Skeletal muscle satellite cell (primary cell): ENCODE results near the gene RPL15. TPM values are rescaled to one million over a fixed set of nuclear protein-coding genes. Genes with fewer than 3 reads are reported as not detected.
"Not testable (repeated sequence)": the region's sequence is repeated elsewhere in the genome, so short reads cannot be mapped to it uniquely, and the experiment has no call there.

Experiments used
- H3K27me3 ChIP-seq: 2 replicates; pipeline ENCODE4 v1.7.0; 2013; ENCODE audit warnings: low read length; ENCODE audit not compliant: control insufficient read depth, insufficient read depth
- H3K36me3 ChIP-seq: 2 replicates; pipeline ENCODE4 v1.7.0; 2013; ENCODE audit warnings: mild to moderate bottlenecking, control low read depth, low read length; ENCODE audit not compliant: insufficient read depth
- H3K4me1 ChIP-seq: 2 replicates; pipeline ENCODE4 v1.7.0; 2013; ENCODE audit warnings: low read length; ENCODE audit not compliant: control insufficient read depth, insufficient read depth
- H3K4me2 ChIP-seq: 2 replicates; pipeline ENCODE4 v1.7.0; 2013; ENCODE audit warnings: mild to moderate bottlenecking, low read length
- H3K4me3 ChIP-seq: 2 replicates; pipeline ENCODE4 v1.7.0; 2013; ENCODE audit warnings: low read length
- H3K9ac ChIP-seq: 2 replicates; pipeline ENCODE4 v1.7.0; 2013; ENCODE audit warnings: mild to moderate bottlenecking, low read depth, low read length, moderate library complexity
- H3K9me3 ChIP-seq: replicated peaks from 2 replicates; pipeline ENCODE4 v1.7.0; 2013; ENCODE audit warnings: mild to moderate bottlenecking, control low read depth, low read length
- total RNA-seq: library from RNA; depleted of rRNA; stranded (reverse); fragments of >200 nt; gene quantifications from 2 replicates; pipeline ENCODE4 v1.2.3, GENCODE V29; 2012; rRNA removed

The RPL15 gene
- 1,807 and 2,764 TPM in 2 replicates for total RNA-seq

- Histone ChIP-seq H3K4me3 (peak within 1 kb of the TSS; percentile 96), H3K9me3 (no peaks in the 10 kb centered on the region), H3K27me3 (no peaks in the 10 kb centered on the region), H3K4me2 (peak within 1 kb of the TSS; percentile 90), H3K4me1 (peaks cover 18% of the 10 kb centered on the region), H3K36me3 (peaks cover 40% of the 10 kb centered on the region), H3K9ac (peak within 1 kb of the TSS; percentile 99)
These were observed at the start of gene RPL15, which contains the start of gene NKIRAS1 for GRCh38 chr3:23916886-23917678. TSS of gene RPL15 (plus strand) at chr3:23917132. CDS start at chr3:23917860, 728 bp downstream. TSS of gene NKIRAS1 (minus strand) at chr3:23916990. CDS start at chr3:23910904, 6,086 bp downstream.

DNA sequence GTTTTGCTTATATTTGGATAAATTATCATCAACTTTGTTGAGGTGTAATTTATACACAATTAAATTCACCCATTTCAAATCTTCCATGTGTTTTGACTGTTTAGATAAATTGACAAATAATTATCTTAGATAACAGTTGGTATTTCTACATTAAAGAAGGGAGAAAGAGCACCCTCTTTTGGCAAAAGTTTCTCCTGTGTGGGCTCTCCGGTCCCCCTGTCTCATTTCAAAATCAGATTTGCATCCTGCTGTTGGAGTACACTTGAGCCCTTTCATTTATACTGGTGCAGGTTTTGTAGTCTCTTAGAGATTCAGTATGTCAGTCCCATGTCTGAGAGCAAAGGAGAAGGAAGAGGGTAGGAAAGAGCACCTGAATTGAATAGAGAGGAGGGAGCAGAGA lies 49.5 kb upstream of the RPL15 start:
- Histone ChIP-seq H3K9ac (no peak overlapping the region), H3K4me3 (no peak overlapping the region), H3K36me3 (no peaks in the 10 kb centered on the region), H3K27me3 (no peaks in the 10 kb centered on the region), H3K4me1 (peaks cover 13% of the 10 kb centered on the region), H3K4me2 (no peak overlapping the region), H3K9me3 (no peaks in the 10 kb centered on the region)

DNA sequence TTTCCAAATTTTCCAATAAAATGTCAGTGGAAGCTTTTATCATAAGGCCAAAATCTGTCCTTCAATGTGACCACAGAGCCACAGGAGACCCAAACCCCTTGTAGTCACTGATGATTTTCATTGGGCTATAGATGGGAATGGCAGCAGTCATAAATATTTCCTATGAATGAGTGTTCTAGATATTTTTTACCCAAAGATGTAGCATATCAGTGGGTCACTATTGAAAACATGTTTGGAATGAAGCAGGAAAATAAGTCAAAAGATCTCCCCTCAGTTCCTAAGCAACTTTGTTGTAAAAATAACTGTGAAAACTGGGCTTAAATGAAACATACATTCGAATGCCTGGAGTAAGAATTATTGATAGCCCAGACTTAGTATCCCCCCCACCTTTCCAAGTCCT lies 49.1 kb upstream of the RPL15 start:
- Histone ChIP-seq H3K4me3 (no peak overlapping the region), H3K9ac (no peak overlapping the region), H3K4me2 (no peak overlapping the region), H3K9me3 (no peaks in the 10 kb centered on the region), H3K27me3 (no peaks in the 10 kb centered on the region), H3K36me3 (no peaks in the 10 kb centered on the region), H3K4me1 (peaks cover 13% of the 10 kb centered on the region)

DNA sequence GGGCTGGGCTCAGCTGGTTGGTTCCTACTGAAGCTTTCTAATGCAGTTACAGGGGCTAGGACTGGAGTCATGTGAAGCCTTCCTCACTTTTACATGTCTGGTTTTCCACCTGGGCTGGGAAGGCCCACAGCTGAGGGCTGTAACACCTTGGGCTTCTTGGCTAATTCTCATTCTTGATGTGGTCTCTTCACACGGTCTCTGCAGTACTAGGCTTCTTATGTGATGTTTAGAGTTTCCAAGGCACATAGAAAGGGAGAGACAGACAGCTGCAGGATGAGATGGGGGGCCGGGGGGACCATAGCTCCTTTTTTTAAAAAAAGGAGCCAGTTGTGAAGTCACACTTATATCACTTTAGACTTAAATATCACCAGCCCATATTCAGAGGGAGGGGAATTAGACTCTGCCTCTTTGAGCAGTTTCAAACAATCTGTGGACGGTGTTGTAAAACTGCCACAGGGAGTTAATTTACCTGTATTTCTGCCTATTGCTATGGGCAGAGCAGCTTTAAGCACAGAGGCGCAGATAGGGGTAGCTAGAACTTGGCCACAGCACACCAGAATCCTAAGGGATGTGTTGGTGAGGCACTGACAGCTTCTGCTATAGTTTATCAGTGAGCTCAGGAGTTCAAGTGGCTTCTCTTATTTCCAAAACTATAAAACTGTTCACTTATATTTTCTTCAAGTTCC lies 46.8 kb upstream of the RPL15 start:
- H3K9ac ChIP-seq, result no peak overlapping the region
- no peaks in the 10 kb centered on the region for H3K27me3 ChIP-seq
- no peaks in the 10 kb centered on the region for H3K9me3 ChIP-seq
- H3K4me1 ChIP-seq, result peaks cover 25% of the 10 kb centered on the region
- no peaks in the 10 kb centered on the region for H3K36me3 ChIP-seq
- no peak overlapping the region for H3K4me3 ChIP-seq
- no peak overlapping the region for H3K4me2 ChIP-seq

- not testable (repeated sequence) for H3K27me3 ChIP-seq, H3K9ac ChIP-seq, H3K4me2 ChIP-seq, H3K9me3 ChIP-seq, H3K36me3 ChIP-seq, H3K4me3 ChIP-seq
- peaks cover 22% of the 10 kb centered on the region for H3K4me1 ChIP-seq
These were observed 46.3 kb upstream of the RPL15 start for GRCh38 chr3:23870663-23871043.

DNA sequence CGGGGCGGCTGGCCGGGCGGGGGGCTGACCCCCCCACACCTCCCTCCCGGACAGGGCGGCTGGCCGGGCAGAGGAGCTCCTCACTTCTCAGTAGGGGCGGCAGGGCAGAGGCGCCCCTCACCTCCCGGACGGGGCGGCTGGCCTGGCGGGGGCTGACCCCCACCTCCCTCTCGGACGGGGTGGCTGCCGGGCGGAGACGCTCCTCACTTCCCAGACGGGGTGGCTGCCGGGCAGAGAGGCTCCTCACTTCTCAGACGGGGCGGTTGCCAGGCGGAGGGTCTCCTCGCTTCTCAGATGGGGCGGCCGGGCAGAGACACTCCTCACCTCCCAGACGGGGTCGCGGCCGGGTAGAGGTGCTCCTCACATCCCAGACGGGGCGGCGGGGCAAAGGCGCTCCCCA lies 45.6 kb upstream of the RPL15 start:
- H3K27me3 ChIP-seq, H3K9ac ChIP-seq, H3K9me3 ChIP-seq, H3K4me3 ChIP-seq, H3K4me2 ChIP-seq, H3K36me3 ChIP-seq: not testable (repeated sequence)
- peaks cover 21% of the 10 kb centered on the region for H3K4me1 ChIP-seq

DNA sequence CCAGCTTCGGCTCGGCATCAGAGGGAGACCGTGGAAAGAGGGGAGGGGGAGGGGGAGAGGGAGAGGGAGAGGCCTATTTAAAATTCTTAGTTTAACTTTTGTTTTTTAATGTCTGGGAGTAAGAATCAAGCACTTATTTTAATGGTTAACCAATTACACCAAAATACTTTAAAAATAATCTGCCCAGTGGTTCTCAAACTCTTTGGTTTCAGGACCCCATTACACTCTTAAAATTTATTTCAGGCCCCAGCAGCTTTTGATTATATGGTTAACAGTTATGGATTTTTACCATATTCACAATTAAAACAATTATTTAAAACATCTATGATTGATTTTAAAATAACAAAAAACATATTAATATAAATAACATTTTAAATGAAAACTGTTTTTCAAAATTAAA lies 44.6 kb upstream of the RPL15 start:
- Histone ChIP-seq H3K4me3 (no peak overlapping the region), H3K4me1 (peaks cover 30% of the 10 kb centered on the region), H3K9me3 (no peaks in the 10 kb centered on the region), H3K27me3 (no peaks in the 10 kb centered on the region), H3K36me3 (no peaks in the 10 kb centered on the region), H3K4me2 (no peak overlapping the region), H3K9ac (no peak overlapping the region)

- Histone ChIP-seq H3K36me3 (no peaks in the 10 kb centered on the region), H3K27me3 (no peaks in the 10 kb centered on the region), H3K4me2 (no peak overlapping the region), H3K4me1 (peaks cover 39% of the 10 kb centered on the region), H3K9me3 (no peaks in the 10 kb centered on the region), H3K4me3 (no peak overlapping the region), H3K9ac (no peak overlapping the region)
These were observed 43.0 kb upstream of the RPL15 start for GRCh38 chr3:23873941-23874340.

DNA sequence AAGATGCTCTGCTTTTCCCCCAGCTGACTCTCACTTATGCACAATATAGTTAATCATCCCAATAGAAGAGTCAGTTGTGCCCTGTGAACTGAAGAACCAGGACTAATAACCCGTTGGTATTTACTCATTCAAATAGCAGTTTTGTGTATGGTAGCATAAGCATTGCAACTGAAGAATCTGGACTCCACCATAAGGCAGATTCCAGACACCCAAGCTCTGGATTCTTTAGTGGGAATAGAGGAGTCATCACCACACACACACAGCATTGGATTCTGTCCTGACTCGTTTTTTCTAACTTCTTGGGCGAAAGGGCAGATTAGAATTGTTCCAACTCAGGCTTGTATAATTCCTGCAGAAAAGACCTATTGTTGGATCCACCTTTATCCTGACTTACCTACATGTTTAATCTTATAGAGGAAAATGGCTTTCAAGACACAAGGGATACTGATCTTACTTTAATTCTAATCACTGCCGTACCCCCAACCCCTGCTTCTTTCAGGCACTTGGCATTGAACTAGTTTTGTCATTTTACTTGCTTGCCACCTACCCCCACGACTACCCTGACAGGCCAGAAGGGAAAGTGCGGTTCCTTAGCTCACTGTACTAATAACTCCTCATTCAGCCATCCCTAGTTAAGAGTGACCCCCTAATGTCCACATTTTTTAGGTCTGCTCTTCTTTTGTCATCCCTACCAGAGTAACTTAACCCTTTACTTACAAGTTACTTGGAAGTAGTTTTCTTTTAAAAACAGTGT lies 42.4 kb upstream of the RPL15 start:
- H3K4me2 ChIP-seq, result no peak overlapping the region
- peaks cover 39% of the 10 kb centered on the region for H3K4me1 ChIP-seq

DNA sequence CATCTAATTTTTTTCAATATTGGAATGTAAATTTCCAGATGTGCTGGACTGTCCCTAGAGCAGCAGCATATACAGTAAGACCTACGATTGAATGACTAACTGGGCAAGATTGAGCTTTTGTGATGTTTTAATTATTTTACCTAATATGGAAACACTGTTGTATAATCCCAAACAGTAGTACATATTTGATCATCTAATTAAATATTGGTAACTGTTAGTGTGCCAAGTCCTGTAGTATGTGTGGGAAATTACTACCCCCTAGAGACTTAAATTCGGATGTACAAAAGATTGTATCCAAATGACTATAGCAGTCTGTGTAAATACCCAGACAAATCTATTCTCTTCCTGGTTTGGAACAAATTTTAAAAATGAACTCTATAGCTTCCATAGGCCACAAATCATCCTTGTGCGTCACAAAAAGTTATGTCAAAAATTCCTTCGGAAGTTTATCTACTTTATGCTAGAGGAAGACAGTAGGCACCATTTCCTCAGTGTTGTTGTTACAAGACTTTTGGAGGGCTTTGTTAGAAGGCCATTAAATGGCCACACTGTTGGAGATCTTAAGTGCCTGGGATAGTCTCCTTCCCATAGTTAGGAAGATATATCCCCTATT lies 41.7 kb upstream of the RPL15 start:
- Histone ChIP-seq H3K9me3 (no peaks in the 10 kb centered on the region), H3K9ac (no peak overlapping the region), H3K4me3 (no peak overlapping the region), H3K36me3 (no peaks in the 10 kb centered on the region), H3K4me2 (no peak overlapping the region), H3K27me3 (no peaks in the 10 kb centered on the region), H3K4me1 (peaks cover 39% of the 10 kb centered on the region)

More for the DNA sequence above, 42.4 kb upstream of the RPL15 start:
- H3K27me3 ChIP-seq, result no peaks in the 10 kb centered on the region
- no peak overlapping the region for H3K4me3 ChIP-seq
- no peaks in the 10 kb centered on the region for H3K36me3 ChIP-seq
- no peak overlapping the region for H3K9ac ChIP-seq
- no peaks in the 10 kb centered on the region for H3K9me3 ChIP-seq

- H3K9ac ChIP-seq, result peak overlapping the region; percentile 4
- H3K4me3 ChIP-seq, result no peak overlapping the region
- no peaks in the 10 kb centered on the region for H3K9me3 ChIP-seq
- no peaks in the 10 kb centered on the region for H3K27me3 ChIP-seq
- H3K4me1 ChIP-seq, result peaks cover 39% of the 10 kb centered on the region
- no peaks in the 10 kb centered on the region for H3K36me3 ChIP-seq
- H3K4me2 ChIP-seq, result peak overlapping the region; percentile 63
These were observed 40.0 kb upstream of the RPL15 start for GRCh38 chr3:23876923-23877322.
